Measurements from ENCODE around the gene KRTAP24-1.

The KRTAP24-1 gene

DNA sequence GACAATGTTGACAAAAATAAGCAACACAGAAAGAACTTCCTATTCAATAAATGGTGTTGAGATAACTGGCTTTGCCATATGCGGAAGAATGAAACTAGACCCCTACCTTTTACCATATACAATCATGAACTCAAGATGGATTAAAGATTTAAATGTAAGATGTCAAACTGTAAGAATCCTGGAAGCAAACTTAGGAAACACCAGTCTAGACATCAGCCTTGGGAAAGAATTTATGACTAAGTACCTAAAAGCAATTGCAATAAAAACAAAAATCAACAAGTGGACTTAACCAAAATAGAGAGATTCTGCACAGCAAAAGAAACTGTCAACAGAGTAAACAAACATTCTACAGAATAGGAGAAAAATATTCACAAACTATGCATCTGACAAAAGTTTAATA lies 50.7 kb downstream of the KRTAP24-1 start:
- TF ChIP-seq, protein P1, sequence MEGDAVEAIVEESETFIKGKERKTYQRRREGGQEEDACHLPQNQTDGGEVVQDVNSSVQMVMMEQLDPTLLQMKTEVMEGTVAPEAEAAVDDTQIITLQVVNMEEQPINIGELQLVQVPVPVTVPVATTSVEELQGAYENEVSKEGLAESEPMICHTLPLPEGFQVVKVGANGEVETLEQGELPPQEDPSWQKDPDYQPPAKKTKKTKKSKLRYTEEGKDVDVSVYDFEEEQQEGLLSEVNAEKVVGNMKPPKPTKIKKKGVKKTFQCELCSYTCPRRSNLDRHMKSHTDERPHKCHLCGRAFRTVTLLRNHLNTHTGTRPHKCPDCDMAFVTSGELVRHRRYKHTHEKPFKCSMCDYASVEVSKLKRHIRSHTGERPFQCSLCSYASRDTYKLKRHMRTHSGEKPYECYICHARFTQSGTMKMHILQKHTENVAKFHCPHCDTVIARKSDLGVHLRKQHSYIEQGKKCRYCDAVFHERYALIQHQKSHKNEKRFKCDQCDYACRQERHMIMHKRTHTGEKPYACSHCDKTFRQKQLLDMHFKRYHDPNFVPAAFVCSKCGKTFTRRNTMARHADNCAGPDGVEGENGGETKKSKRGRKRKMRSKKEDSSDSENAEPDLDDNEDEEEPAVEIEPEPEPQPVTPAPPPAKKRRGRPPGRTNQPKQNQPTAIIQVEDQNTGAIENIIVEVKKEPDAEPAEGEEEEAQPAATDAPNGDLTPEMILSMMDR (IDR thresholded peaks at IDR 0.05; ENCODE audit: low read depth, low read length) = no peak
- in situ Hi-C loops (cut with HindIII; ENCODE audit: low sequenced_read_pairs) = no loop called here
- H3K4me3 ChIP-seq (ENCODE audit: low read depth, low read length) = no peak overlapping the region
- DNase-seq (ENCODE audit: low read depth, low spot score) = no peak
